ENCODE measurements around the gene GUCY1B1. TPM values are rescaled to one million over a fixed set of nuclear protein-coding genes. Genes with fewer than 3 reads are reported as not detected.

The GUCY1B1 gene
- total RNA-seq, 1 donor from 2014 or later = 1.7 TPM

DNA sequence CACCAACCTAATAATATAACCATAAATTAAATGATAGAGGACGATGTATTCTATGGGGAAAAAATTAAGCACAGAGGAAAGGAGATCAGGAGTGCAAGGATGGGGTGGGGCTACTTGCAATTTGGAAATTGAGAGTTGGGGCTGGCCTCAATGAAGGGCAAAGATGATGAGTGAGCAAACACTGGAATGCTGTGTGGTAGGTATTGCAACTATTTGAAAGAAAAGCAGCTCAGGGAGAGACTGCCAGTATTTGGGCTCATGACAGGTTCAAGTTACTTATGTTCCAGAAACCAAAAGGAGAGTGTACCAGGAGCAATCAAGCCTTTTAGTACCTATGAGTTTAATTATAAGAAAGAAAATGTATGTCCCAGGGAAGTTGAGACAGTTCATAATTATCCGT is 59.8 kb downstream of the GUCY1B1 start:
- H3K27me3 ChIP-seq (ENCODE audit: control insufficient read depth, insufficient read depth, low read length) = no peaks in the 10 kb centered on the region
- no peak for DNase-seq (ENCODE audit: low read depth)
- H3K36me3 ChIP-seq (ENCODE audit: control insufficient read depth, insufficient read depth, low read length) = no peaks in the 10 kb centered on the region
- TF ChIP-seq, protein P1, sequence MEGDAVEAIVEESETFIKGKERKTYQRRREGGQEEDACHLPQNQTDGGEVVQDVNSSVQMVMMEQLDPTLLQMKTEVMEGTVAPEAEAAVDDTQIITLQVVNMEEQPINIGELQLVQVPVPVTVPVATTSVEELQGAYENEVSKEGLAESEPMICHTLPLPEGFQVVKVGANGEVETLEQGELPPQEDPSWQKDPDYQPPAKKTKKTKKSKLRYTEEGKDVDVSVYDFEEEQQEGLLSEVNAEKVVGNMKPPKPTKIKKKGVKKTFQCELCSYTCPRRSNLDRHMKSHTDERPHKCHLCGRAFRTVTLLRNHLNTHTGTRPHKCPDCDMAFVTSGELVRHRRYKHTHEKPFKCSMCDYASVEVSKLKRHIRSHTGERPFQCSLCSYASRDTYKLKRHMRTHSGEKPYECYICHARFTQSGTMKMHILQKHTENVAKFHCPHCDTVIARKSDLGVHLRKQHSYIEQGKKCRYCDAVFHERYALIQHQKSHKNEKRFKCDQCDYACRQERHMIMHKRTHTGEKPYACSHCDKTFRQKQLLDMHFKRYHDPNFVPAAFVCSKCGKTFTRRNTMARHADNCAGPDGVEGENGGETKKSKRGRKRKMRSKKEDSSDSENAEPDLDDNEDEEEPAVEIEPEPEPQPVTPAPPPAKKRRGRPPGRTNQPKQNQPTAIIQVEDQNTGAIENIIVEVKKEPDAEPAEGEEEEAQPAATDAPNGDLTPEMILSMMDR (IDR thresholded peaks at IDR 0.05; ENCODE audit: insufficient read depth, low read length, poor library complexity, severe bottlenecking) = no peak
- H3K4me3 ChIP-seq (ENCODE audit: low read depth, low read length) = no peak overlapping the region

DNA sequence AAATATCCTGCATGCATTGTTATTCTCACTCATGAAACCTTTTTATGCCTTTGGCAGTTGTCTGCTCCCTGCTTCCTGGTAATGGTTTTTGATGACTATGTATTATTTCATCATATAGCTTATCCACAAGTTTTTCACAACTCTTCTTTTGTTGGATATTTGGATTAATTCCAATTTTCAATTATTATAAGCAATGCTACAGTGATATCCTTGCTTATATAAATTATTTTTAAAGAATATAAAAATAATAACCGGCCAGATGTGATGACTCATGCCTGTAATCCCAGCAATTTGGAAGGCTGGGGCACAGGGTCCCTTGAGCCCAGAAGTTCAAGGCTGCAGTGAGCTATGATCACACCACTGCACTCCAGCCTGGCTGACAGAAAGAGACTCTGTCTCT is 60.2 kb downstream of the GUCY1B1 start:
- TF ChIP-seq, protein P1 (IDR thresholded peaks at IDR 0.05; ENCODE audit: insufficient read depth, low read length, poor library complexity, severe bottlenecking) = no peak
- H3K4me3 ChIP-seq (ENCODE audit: low read depth, low read length) = no peak overlapping the region
- no peak for DNase-seq (ENCODE audit: low read depth)
- no peaks in the 10 kb centered on the region for H3K36me3 ChIP-seq (ENCODE audit: control insufficient read depth, insufficient read depth, low read length)
- H3K27me3 ChIP-seq (ENCODE audit: control insufficient read depth, insufficient read depth, low read length) = no peaks in the 10 kb centered on the region

GRCh38 chr4:155820887-155821518 is 62.2 kb downstream of the GUCY1B1 start:
- DNase-seq (ENCODE audit: low read depth) = no peak
- no peaks in the 10 kb centered on the region for H3K36me3 ChIP-seq (ENCODE audit: control insufficient read depth, insufficient read depth, low read length)
- no peaks in the 10 kb centered on the region for H3K27me3 ChIP-seq (ENCODE audit: control insufficient read depth, insufficient read depth, low read length)
- TF ChIP-seq, protein P1 (IDR thresholded peaks at IDR 0.05; ENCODE audit: insufficient read depth, low read length, poor library complexity, severe bottlenecking) = no peak
- no peak overlapping the region for H3K4me3 ChIP-seq (ENCODE audit: low read depth, low read length)

GRCh38 chr4:155822572-155822971 is 63.8 kb downstream of the GUCY1B1 start:
- H3K27me3 ChIP-seq (ENCODE audit: control insufficient read depth, insufficient read depth, low read length) = no peaks in the 10 kb centered on the region
- TF ChIP-seq, protein P1 (IDR thresholded peaks at IDR 0.05; ENCODE audit: insufficient read depth, low read length, poor library complexity, severe bottlenecking) = no peak
- no peak for DNase-seq (ENCODE audit: low read depth)

GRCh38 chr4:155828628-155829027 is 69.8 kb downstream of the GUCY1B1 start:
- H3K27me3 ChIP-seq (ENCODE audit: control insufficient read depth, insufficient read depth, low read length) = no peaks in the 10 kb centered on the region
- no peaks in the 10 kb centered on the region for H3K36me3 ChIP-seq (ENCODE audit: control insufficient read depth, insufficient read depth, low read length)
- no peak for DNase-seq (ENCODE audit: low read depth)
- no peak overlapping the region for H3K4me3 ChIP-seq (ENCODE audit: low read depth, low read length)
- TF ChIP-seq, protein P1 (IDR thresholded peaks at IDR 0.05; ENCODE audit: insufficient read depth, low read length, poor library complexity, severe bottlenecking) = no peak

More at GRCh38 chr4:155822572-155822971, 63.8 kb downstream of the GUCY1B1 start:
- H3K4me3 ChIP-seq (ENCODE audit: low read depth, low read length) = no peak overlapping the region
- H3K36me3 ChIP-seq (ENCODE audit: control insufficient read depth, insufficient read depth, low read length) = no peaks in the 10 kb centered on the region

DNA sequence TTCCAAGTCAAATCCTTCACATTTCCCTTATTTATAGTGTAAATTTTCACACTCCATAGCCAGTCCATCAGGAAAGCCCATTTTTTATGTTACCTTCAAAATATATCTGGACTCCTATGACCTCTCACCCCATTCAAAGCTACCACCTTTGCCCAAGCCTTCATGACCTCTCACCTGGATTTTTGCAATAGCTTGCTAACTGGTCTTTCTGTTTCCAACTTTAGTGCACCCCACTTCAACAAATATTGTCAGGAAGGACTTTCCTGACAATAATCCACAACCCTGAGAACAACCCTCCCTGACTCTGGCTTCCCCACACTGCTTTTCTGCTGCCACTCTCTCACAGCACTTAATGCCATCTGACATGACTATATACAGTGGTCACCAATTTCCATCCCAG is 73.8 kb downstream of the GUCY1B1 start:
- no peak for DNase-seq (ENCODE audit: low read depth)
- TF ChIP-seq, protein P1 (IDR thresholded peaks at IDR 0.05; ENCODE audit: insufficient read depth, low read length, poor library complexity, severe bottlenecking) = no peak
- H3K4me3 ChIP-seq (ENCODE audit: low read depth, low read length) = no peak overlapping the region

More for the DNA sequence above, 73.8 kb downstream of the GUCY1B1 start:
- Histone ChIP-seq H3K27me3 (ENCODE audit: control insufficient read depth, insufficient read depth, low read length) (no peaks in the 10 kb centered on the region), H3K36me3 (ENCODE audit: control insufficient read depth, insufficient read depth, low read length) (no peaks in the 10 kb centered on the region)

Measured in kidney epithelial cell (primary cell).